Activated CD4-positive, alpha-beta memory T cell treated with anti-CD3 and anti-CD28 coated beads for 36 hours (primary cell): ENCODE data around the gene SCG3. TPM values are rescaled to one million over a fixed set of nuclear protein-coding genes. Genes with fewer than 3 reads are reported as not detected.

Experiments used
- CTCF ChIA-PET: fragments of 350-600 bp; sonication (Branson Sonifier 250); formaldehyde crosslinking; loops from one replicate; lab custom pipeline; 2021; ENCODE audit warnings: antibody characterized with exemption, inconsistent platforms; lab: Charles Lee
- POLR2A ChIA-PET: fragments of 350-600 bp; sonication (Branson Sonifier 250); formaldehyde crosslinking; loops from one replicate; lab custom pipeline; 2021; ENCODE audit warnings: antibody characterized with exemption; lab: Charles Lee
- DNase-seq: peaks from one replicate; pipeline ENCODE4 v3.0.0-alpha.2; 2020
- H3K27ac Mint-ChIP-seq: one replicate; pipeline ENCODE4 v1.8.0; 2021; ENCODE audit warnings: mixed read lengths
- H3K27me3 Mint-ChIP-seq: one replicate; pipeline ENCODE4 v1.8.0; 2021; ENCODE audit warnings: mixed read lengths
- H3K36me3 Mint-ChIP-seq: one replicate; pipeline ENCODE4 v1.8.0; 2021; ENCODE audit warnings: mixed read lengths
- H3K4me1 Mint-ChIP-seq: one replicate; pipeline ENCODE4 v1.8.0; 2021; ENCODE audit warnings: low read depth, mixed read lengths
- H3K4me3 Mint-ChIP-seq: one replicate; pipeline ENCODE4 v1.8.0; 2021; ENCODE audit warnings: mild to moderate bottlenecking, mixed read lengths
- H3K9me3 Mint-ChIP-seq: one replicate; pipeline ENCODE4 v1.8.0; 2021; ENCODE audit warnings: mixed read lengths
- intact Hi-C: fragments of 100-400 bp; cut with micrococcal nuclease; formaldehyde crosslinking; loops from one replicate; pipeline ENCODE4 v1.15.1; 2023
- total RNA-seq, 2 experiments: library from RNA; stranded (reverse); gene quantifications; one replicate each; pipeline ENCODE4 v1.2.3, GENCODE V29; 2021

SCG3 gene
- total RNA-seq, 2 experiments from 2014 or later, result not detected

DNA sequence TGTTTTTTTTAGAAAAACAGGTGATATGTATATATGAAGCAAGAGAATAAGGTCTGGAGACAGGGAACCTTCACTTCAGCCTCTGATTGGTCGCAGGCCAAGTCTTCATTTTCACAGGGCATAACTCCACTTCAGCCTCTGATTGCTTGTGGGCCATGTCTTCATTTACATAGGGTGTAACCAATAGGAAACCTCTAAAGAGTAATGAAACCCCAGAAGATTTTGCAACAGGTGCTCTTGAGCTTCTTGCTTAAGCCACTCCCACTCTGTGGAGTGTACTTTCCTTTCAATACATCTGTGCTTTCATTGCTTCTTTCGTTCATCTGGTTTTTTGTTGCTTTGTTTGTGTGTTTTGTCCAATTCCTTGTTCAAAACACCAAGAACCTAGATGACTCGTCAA lies 22.6 kb upstream of the SCG3 start:
- DNase-seq, result no peak
- ChIA-PET POLR2A (no interaction called here), CTCF (interaction anchor here (1.0 to 6.5 kb wide), 2 partner anchors 9 to 118 kb away, joined by 3 to 51 read pairs; no protein-coding TSS in a partner anchor)
- Mint-ChIP-seq H3K4me1 (no peaks in the 10 kb centered on the region), H3K9me3 (no peaks in the 10 kb centered on the region), H3K27me3 (no peaks in the 10 kb centered on the region), H3K36me3 (no peaks in the 10 kb centered on the region), H3K27ac (no peak overlapping the region), H3K4me3 (no peak overlapping the region)
- intact Hi-C loops, result no loop called here

GRCh38 chr15:51661072-51661471 lies 20.2 kb upstream of the SCG3 start:
- CTCF ChIA-PET, result interaction anchor here (0.8 to 3.0 kb wide), 2 partner anchors 11 to 116 kb away, joined by 3 to 15 read pairs; no protein-coding TSS in a partner anchor
- intact Hi-C loops, result no loop called here
- no peak for DNase-seq
- H3K9me3 Mint-ChIP-seq, result no peaks in the 10 kb centered on the region
- H3K4me3 Mint-ChIP-seq, result no peak overlapping the region
- no peaks in the 10 kb centered on the region for H3K36me3 Mint-ChIP-seq
- POLR2A ChIA-PET, result no interaction called here
- no peaks in the 10 kb centered on the region for H3K4me1 Mint-ChIP-seq
- no peak overlapping the region for H3K27ac Mint-ChIP-seq
- H3K27me3 Mint-ChIP-seq, result no peaks in the 10 kb centered on the region

DNA sequence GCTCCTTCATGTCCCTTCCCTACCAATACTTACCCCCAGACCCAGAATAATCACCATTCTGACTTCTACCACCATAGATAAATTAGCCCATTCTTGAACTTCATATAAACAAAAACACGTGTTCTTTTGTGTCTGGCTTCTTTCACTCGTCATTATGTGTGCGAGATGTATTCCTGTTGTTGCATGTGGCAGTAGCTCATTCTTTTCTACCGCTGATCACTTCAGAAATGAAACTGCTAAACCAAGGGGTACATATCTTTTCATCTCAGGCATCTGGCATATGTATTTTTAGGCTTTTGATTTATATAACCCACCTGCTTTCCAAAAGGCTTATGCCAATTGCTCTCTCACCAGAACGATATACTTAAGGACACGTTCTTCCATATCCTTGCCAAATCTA lies 13.8 kb upstream of the SCG3 start:
- CTCF ChIA-PET, result no interaction called here
- no peaks in the 10 kb centered on the region for H3K9me3 Mint-ChIP-seq
- no peaks in the 10 kb centered on the region for H3K4me1 Mint-ChIP-seq
- H3K27ac Mint-ChIP-seq, result no peak overlapping the region
- intact Hi-C loops, result no loop called here
- POLR2A ChIA-PET, result no interaction called here
- peaks cover 13% of the 10 kb centered on the region for H3K27me3 Mint-ChIP-seq
- no peak overlapping the region for H3K4me3 Mint-ChIP-seq
- H3K36me3 Mint-ChIP-seq, result no peaks in the 10 kb centered on the region
- DNase-seq, result no peak

DNA sequence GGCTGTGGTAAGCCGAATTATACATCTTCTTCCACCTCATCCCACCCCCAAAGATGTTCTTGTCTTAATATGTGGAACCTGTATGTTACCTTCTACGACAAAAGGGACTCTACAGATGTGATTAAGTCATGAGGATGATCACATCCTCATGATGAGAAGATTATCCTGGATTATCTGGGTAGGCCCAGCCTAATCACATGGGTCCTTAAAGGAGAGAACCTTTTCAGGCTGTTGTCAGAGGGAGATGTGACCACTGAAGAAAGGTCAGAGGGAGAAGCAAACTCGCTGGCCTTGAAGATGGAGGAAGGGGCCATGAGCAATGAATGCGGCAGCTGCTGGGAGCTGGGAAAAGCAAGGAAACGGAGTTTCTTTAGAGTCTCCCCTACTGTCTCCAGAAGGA lies 12.9 kb upstream of the SCG3 start:
- Mint-ChIP-seq H3K4me1 (no peaks in the 10 kb centered on the region), H3K27me3 (peaks cover 13% of the 10 kb centered on the region), H3K9me3 (no peaks in the 10 kb centered on the region), H3K27ac (no peak overlapping the region), H3K4me3 (no peak overlapping the region), H3K36me3 (no peaks in the 10 kb centered on the region)
- intact Hi-C loops, result no loop called here
- ChIA-PET POLR2A (no interaction called here), CTCF (interaction anchor here (1.2 kb wide), 1 partner anchor 18 kb away, joined by 3 read pairs; no protein-coding TSS in a partner anchor)
- no peak for DNase-seq

GRCh38 chr15:51669381-51669780 lies 11.9 kb upstream of the SCG3 start:
- POLR2A ChIA-PET, result no interaction called here
- no peaks in the 10 kb centered on the region for H3K36me3 Mint-ChIP-seq
- intact Hi-C loops, result no loop called here
- no peak overlapping the region for H3K4me3 Mint-ChIP-seq
- no peaks in the 10 kb centered on the region for H3K4me1 Mint-ChIP-seq
- H3K9me3 Mint-ChIP-seq, result no peaks in the 10 kb centered on the region
- CTCF ChIA-PET, result interaction anchor here (1.2 to 1.4 kb wide), 2 partner anchors 19 to 107 kb away, joined by 3 to 4 read pairs; no protein-coding TSS in a partner anchor
- H3K27me3 Mint-ChIP-seq, result peaks cover 13% of the 10 kb centered on the region
- no peak for DNase-seq
- H3K27ac Mint-ChIP-seq, result no peak overlapping the region

DNA sequence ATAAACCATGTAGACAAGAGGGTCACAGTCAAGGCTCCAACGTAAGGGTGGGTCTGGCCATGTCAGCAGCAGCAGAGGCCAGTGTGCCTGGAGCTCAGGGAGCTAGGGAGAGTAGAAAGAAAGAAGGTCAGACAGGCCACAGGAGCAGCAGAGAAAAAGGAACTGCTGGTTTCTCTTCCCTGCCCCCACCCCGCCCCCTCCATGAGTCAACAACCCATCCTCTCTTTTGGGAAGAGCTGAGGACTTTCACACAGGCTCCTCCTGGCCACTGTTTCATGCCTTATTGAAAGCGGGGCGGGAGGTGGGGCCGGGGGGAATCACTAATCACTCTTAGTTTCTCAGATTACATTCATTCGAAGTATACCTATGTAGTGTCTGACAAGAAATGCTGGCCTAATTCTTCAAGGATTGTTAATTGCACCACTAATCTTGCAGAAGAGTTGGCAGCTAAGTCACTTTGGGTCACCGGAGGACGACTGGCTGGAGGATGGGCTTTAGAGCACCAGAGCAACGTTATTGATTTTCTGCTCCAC lies 9.1 kb upstream of the SCG3 start:
- POLR2A ChIA-PET, result no interaction called here
- intact Hi-C loops, result no loop called here
- CTCF ChIA-PET, result interaction anchor here (2.1 kb wide), 1 partner anchor 22 kb away, joined by 6 read pairs; no protein-coding TSS in a partner anchor

DNA sequence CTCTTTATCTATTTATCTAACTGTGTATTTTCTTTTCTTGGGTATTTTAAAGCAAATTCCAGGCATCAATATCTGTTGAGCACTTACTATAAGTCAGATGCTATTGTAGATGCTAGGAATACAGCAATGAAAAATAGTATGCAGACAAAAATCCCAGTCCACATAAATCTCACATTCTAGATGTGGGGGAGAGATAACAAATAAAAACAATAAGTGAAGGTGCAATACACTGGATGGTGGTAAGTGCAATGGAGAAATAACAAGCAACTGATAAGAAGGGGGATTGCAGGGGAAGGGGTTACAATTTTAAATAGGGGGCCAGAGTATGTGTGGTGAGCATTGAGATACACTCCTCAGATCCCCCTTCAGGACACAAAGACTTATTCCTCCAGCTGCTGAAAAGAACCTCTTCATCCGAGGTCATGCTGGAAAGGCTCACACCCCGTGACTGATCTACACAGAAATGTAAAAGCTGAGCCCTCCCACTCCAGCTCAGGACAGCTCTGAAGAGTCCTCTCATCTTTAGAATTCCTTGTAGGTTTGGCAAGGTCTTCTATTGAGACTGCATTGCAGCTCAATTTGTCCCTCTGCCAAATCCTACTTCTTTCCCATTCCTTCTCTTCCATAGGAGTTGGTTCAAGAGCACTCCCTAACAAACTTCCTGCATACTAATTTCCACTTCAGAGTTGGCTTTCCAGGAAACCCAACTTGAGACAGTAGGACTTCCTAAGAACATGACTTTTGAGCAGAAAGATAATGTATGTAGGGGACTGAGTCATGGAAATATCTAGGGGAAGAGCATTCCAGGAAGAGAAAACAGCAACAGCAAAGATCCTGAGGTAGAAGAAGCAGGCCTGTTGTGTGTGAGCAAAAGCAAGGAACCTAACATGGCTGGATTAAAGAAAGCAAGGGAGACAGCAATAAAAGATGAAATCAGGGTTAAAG lies 8.1 kb upstream of the SCG3 start:
- Mint-ChIP-seq H3K27me3 (peaks cover 6% of the 10 kb centered on the region), H3K27ac (no peak overlapping the region), H3K36me3 (no peaks in the 10 kb centered on the region), H3K4me3 (no peak overlapping the region), H3K9me3 (no peaks in the 10 kb centered on the region), H3K4me1 (no peaks in the 10 kb centered on the region)
- ChIA-PET CTCF (interaction anchor here (2.1 to 2.2 kb wide), 2 partner anchors 23 to 103 kb away, joined by 6 to 9 read pairs; no protein-coding TSS in a partner anchor), POLR2A (no interaction called here)
- intact Hi-C loops, result no loop called here
- DNase-seq, result no peak

More for the DNA sequence above, 9.1 kb upstream of the SCG3 start:
- Mint-ChIP-seq H3K4me3 (no peak overlapping the region), H3K36me3 (no peaks in the 10 kb centered on the region), H3K9me3 (no peaks in the 10 kb centered on the region), H3K27me3 (peaks cover 10% of the 10 kb centered on the region), H3K27ac (no peak overlapping the region), H3K4me1 (no peaks in the 10 kb centered on the region)
- no peak for DNase-seq

GRCh38 chr15:51675234-51675633 lies 6.1 kb upstream of the SCG3 start:
- H3K27ac Mint-ChIP-seq, result no peak overlapping the region
- no peaks in the 10 kb centered on the region for H3K36me3 Mint-ChIP-seq
- intact Hi-C loops, result no loop called here
- DNase-seq, result no peak
- H3K4me1 Mint-ChIP-seq, result no peaks in the 10 kb centered on the region
- POLR2A ChIA-PET, result no interaction called here
- peaks cover 2% of the 10 kb centered on the region for H3K27me3 Mint-ChIP-seq
- no peak overlapping the region for H3K4me3 Mint-ChIP-seq
- CTCF ChIA-PET, result interaction anchor here (2.2 kb wide), 1 partner anchor 101 kb away, joined by 9 read pairs; no protein-coding TSS in a partner anchor
- no peaks in the 10 kb centered on the region for H3K9me3 Mint-ChIP-seq

GRCh38 chr15:51677021-51677420 lies 4.3 kb upstream of the SCG3 start:
- Mint-ChIP-seq H3K36me3 (no peaks in the 10 kb centered on the region), H3K27ac (no peak overlapping the region), H3K9me3 (no peaks in the 10 kb centered on the region), H3K4me3 (no peak overlapping the region), H3K4me1 (peaks cover 5% of the 10 kb centered on the region), H3K27me3 (peaks cover 18% of the 10 kb centered on the region)
- ChIA-PET POLR2A (no interaction called here), CTCF (no interaction called here)
- intact Hi-C loops, result no loop called here
- no peak for DNase-seq

GRCh38 chr15:51677452-51677851 lies 3.9 kb upstream of the SCG3 start:
- H3K27me3 Mint-ChIP-seq, result peaks cover 19% of the 10 kb centered on the region
- intact Hi-C loops, result no loop called here
- H3K4me3 Mint-ChIP-seq, result no peak overlapping the region
- H3K4me1 Mint-ChIP-seq, result peaks cover 5% of the 10 kb centered on the region
- POLR2A ChIA-PET, result no interaction called here
- H3K9me3 Mint-ChIP-seq, result no peaks in the 10 kb centered on the region
- DNase-seq, result no peak
- H3K27ac Mint-ChIP-seq, result no peak overlapping the region
- no peaks in the 10 kb centered on the region for H3K36me3 Mint-ChIP-seq
- CTCF ChIA-PET, result no interaction called here

- POLR2A ChIA-PET, result no interaction called here
- Mint-ChIP-seq H3K9me3 (no peaks in the 10 kb centered on the region), H3K4me3 (no peak overlapping the region), H3K36me3 (no peaks in the 10 kb centered on the region), H3K27me3 (peaks cover 20% of the 10 kb centered on the region), H3K4me1 (peaks cover 5% of the 10 kb centered on the region), H3K27ac (no peak overlapping the region)
- no peak for DNase-seq
- CTCF ChIA-PET, result no interaction called here
- intact Hi-C loops, result no loop called here
Observed at GRCh38 chr15:51678096-51678495, 3.2 kb upstream of the SCG3 start.

- H3K36me3 Mint-ChIP-seq, result no peaks in the 10 kb centered on the region
- H3K27ac Mint-ChIP-seq, result no peak overlapping the region
- H3K4me1 Mint-ChIP-seq, result peaks cover 5% of the 10 kb centered on the region
- H3K9me3 Mint-ChIP-seq, result no peaks in the 10 kb centered on the region
- CTCF ChIA-PET, result interaction anchor here (0.9 to 3.1 kb wide), 4 partner anchors 24 to 98 kb away, joined by 3 to 18 read pairs (median 4); no protein-coding TSS in a partner anchor
- H3K4me3 Mint-ChIP-seq, result no peak overlapping the region
- DNase-seq, result no peak
- intact Hi-C loops, result loop anchor here (5.0 kb wide), 1 partner anchor 47 kb away; no protein-coding TSS in a partner anchor
- POLR2A ChIA-PET, result no interaction called here
- H3K27me3 Mint-ChIP-seq, result peaks cover 32% of the 10 kb centered on the region
Observed at GRCh38 chr15:51680321-51680720, 982 bp upstream of the SCG3 start.
